Sigmoid colon (tissue), 7 donors: ENCODE measurements around the gene SCUBE1. TPM values are rescaled to one million over a fixed set of nuclear protein-coding genes. Genes with fewer than 3 reads are reported as not detected.

Source experiments
- DNase-seq: peaks from one replicate; pipeline ENCODE4 v3.0.0-alpha.2; 2019
- H3K27ac ChIP-seq, 4 donors: fragments of 200-600 bp; sonication (generic); one replicate each; pipeline ENCODE4 v1.5.1; 2016 to 2019; ENCODE audit warnings: mild to moderate bottlenecking in 1 of 4
- H3K27me3 ChIP-seq, 3 donors: fragments of 200-600 bp; sonication (generic); one replicate each; pipeline ENCODE4 v1.5.1; 2019; ENCODE audit warnings: mild to moderate bottlenecking in 1 of 3
- H3K36me3 ChIP-seq, 4 donors: fragments of 200-600 bp; sonication (generic); one replicate each; pipeline ENCODE4 v1.5.1; 2016 to 2019
- H3K4me1 ChIP-seq, 4 donors: fragments of 200-600 bp; sonication (generic); one replicate each; pipeline ENCODE4 v1.5.1; 2017 to 2019
- H3K4me3 ChIP-seq, 4 donors: fragments of 200-600 bp; sonication (generic); one replicate each; pipeline ENCODE4 v1.5.1; 2017 to 2019; ENCODE audit warnings: mild to moderate bottlenecking in 2 of 4, moderate library complexity in 1 of 4
- H3K9me3 ChIP-seq, 4 donors: fragments of 200-600 bp in 3 of 4; sonication (generic) in 3 of 4; one replicate each; pipeline versions ENCODE4 v1.5.1 to v1.6.1; 2013 to 2019
- CTCF ChIP-seq, 4 experiments: fragments of 450-650 bp in 3 of 4; fragments of 200-600 bp in 1 of 4; IDR thresholded peaks; one replicate each; pipeline ENCODE4 v1.5.1; 2016 to 2019; ENCODE audit warnings: antibody characterized with exemption in 4 of 4, mild to moderate bottlenecking in 3 of 4, moderate library complexity in 2 of 4
- EP300 ChIP-seq, 4 donors: sonication (generic); formaldehyde crosslinking; IDR thresholded peaks; one replicate each; pipeline ENCODE4 v1.6.1; 2017; ENCODE audit warnings: antibody characterized with exemption in 4 of 4
- POLR2A ChIP-seq, 2 donors: fragments of 450-650 bp; IDR thresholded peaks; one replicate each; pipeline ENCODE4 v1.6.1; 2016; ENCODE audit warnings: antibody characterized with exemption in 2 of 2, mild to moderate bottlenecking in 2 of 2, moderate library complexity in 2 of 2
- POLR2AphosphoS5 ChIP-seq, 4 donors: sonication (generic); formaldehyde crosslinking; IDR thresholded peaks; one replicate each; pipeline ENCODE4 v1.6.1; 2017; ENCODE audit warnings: antibody characterized with exemption in 4 of 4
- WGBS, 2 donors: extraction: QIAGEN DNeasy Blood & Tissue Kit; methylation state at CpG; one replicate each; pipeline ENCODE4 v1.1.7; 2013; 5-methylcytosine and 5-hydroxymethylcytosine counted together
- intact Hi-C: fragments of 100-400 bp; cut with DNase I; formaldehyde crosslinking; loops from one replicate; pipeline ENCODE4 v1.15.1; 2023
- polyA plus RNA-seq, 3 donors: library from polyadenylated mRNA; stranded (reverse); fragments of 200-250 nt; gene quantifications; one replicate each; pipeline ENCODE4 v1.2.3, GENCODE V29; 2013
- total RNA-seq, 4 donors: library from RNA; depleted of rRNA; stranded (reverse); fragments of >200 nt; gene quantifications; one replicate each; pipeline ENCODE4 v1.1.0, GENCODE V29; 2016
- donor health status: healthy with polysubstance abuse.
- donor health status: Bipolar disorder and iron deficiency.
- donor health status: healthy.

The SCUBE1 gene
- total and polyA plus RNA-seq, 7 donors = 0.23 to 1.1 (median 0.55) TPM

GRCh38 chr22:43296276-43296902 is 46.8 kb downstream of the SCUBE1 start:
- DNase-seq = no peak
- peaks cover 0 to 62% (median 18%) of the 10 kb centered on the region in 4 donors for H3K4me1 ChIP-seq
- peak overlapping the region in 2 of 4 donors; percentile 73 to 85 for H3K27ac ChIP-seq
- no peaks in the 10 kb centered on the region for H3K36me3 ChIP-seq
- intact Hi-C loops = no loop called here
- 67 to 77% methylated on average over 16 of the region's 16 CpGs for WGBS, 2 donors
- no peaks in the 10 kb centered on the region for H3K9me3 ChIP-seq
- TF ChIP-seq EP300 (IDR thresholded peaks at IDR 0.05) = no peak
- TF ChIP-seq CTCF (IDR thresholded peaks at IDR 0.05) = no peak
- no peak for TF ChIP-seq POLR2AphosphoS5 (IDR thresholded peaks at IDR 0.05)
- no peak for TF ChIP-seq POLR2A (IDR thresholded peaks at IDR 0.05)
- H3K27me3 ChIP-seq = peaks cover 0 to 9% (median 0%) of the 10 kb centered on the region in 3 donors
- no peak overlapping the region for H3K4me3 ChIP-seq

- Histone ChIP-seq H3K27ac (peak overlapping the region in 2 of 4 donors; percentile 73 to 85), H3K4me1 (peaks cover 0 to 68% (median 19%) of the 10 kb centered on the region in 4 donors), H3K9me3 (no peaks in the 10 kb centered on the region), H3K4me3 (no peak overlapping the region), H3K36me3 (no peaks in the 10 kb centered on the region), H3K27me3 (peaks cover 0 to 1% (median 0%) of the 10 kb centered on the region in 3 donors)
- DNase-seq = no peak
- TF ChIP-seq CTCF (IDR thresholded peaks at IDR 0.05) (no peak), EP300 (IDR thresholded peaks at IDR 0.05) (no peak), POLR2A (IDR thresholded peaks at IDR 0.05) (no peak), POLR2AphosphoS5 (IDR thresholded peaks at IDR 0.05) (no peak)
- intact Hi-C loops = no loop called here
- WGBS, 2 donors = 76 to 87% methylated on average over 6 of the region's 6 CpGs
Measured at GRCh38 chr22:43295660-43296059, 47.5 kb downstream of the SCUBE1 start.

- WGBS, 2 donors = 64 to 78% methylated on average over 6 of the region's 6 CpGs
- no peaks in the 10 kb centered on the region for H3K9me3 ChIP-seq
- H3K27ac ChIP-seq = peak overlapping the region in 2 of 4 donors; percentile 73 to 85
- H3K4me3 ChIP-seq = no peak overlapping the region
- peaks cover 0 to 73% (median 24%) of the 10 kb centered on the region in 4 donors for H3K4me1 ChIP-seq
- no peak for DNase-seq
- TF ChIP-seq POLR2AphosphoS5 (IDR thresholded peaks at IDR 0.05) = no peak
- TF ChIP-seq CTCF (IDR thresholded peaks at IDR 0.05) = no peak
- no peak for TF ChIP-seq POLR2A (IDR thresholded peaks at IDR 0.05)
- TF ChIP-seq EP300 (IDR thresholded peaks at IDR 0.05) = no peak
- no peaks in the 10 kb centered on the region for H3K27me3 ChIP-seq
- intact Hi-C loops = no loop called here
- no peaks in the 10 kb centered on the region for H3K36me3 ChIP-seq
Measured at GRCh38 chr22:43295173-43295572, 48.0 kb downstream of the SCUBE1 start.

- WGBS, 2 donors = 30 to 63% methylated on average over 15 of the region's 15 CpGs
- intact Hi-C loops = no loop called here
- peak; percentile 97 for DNase-seq
- no peak for TF ChIP-seq POLR2A (IDR thresholded peaks at IDR 0.05)
- TF ChIP-seq EP300 (IDR thresholded peaks at IDR 0.05) = peak in 2 of 4 donors; percentile 38 to 83
- TF ChIP-seq POLR2AphosphoS5 (IDR thresholded peaks at IDR 0.05) = peak; percentile 35 to 80 (median 62)
- no peak for TF ChIP-seq CTCF (IDR thresholded peaks at IDR 0.05)
- H3K4me3 ChIP-seq = no peak overlapping the region
- peaks cover 0 to 87% (median 37%) of the 10 kb centered on the region in 4 donors for H3K4me1 ChIP-seq
- no peaks in the 10 kb centered on the region for H3K36me3 ChIP-seq
- no peaks in the 10 kb centered on the region for H3K9me3 ChIP-seq
- H3K27me3 ChIP-seq = no peaks in the 10 kb centered on the region
- H3K27ac ChIP-seq = peak overlapping the region; percentile 38 to 85 (median 58)
Measured at GRCh38 chr22:43293655-43294392, 49.3 kb downstream of the SCUBE1 start.
